Gastroesophageal sphincter (tissue), 4 donors: ENCODE measurements around the gene KIF24. TPM values are rescaled to one million over a fixed set of nuclear protein-coding genes. Genes with fewer than 3 reads are reported as not detected.
A peak's percentile ranks its signal among the peaks of the same experiment; 100 is the strongest.

ENCODE experiments used
- ATAC-seq: fragments of 150-250 bp; one replicate; pipeline ENCODE4 v1.9.1; 2016; ENCODE audit warnings: mild to moderate bottlenecking, moderate library complexity
- H3K27ac ChIP-seq, 4 donors: fragments of 200-600 bp; sonication (generic) in 3 of 4; 1 replicate in 3 of 4; 2 replicates in 1 of 4; pipeline ENCODE4 v1.5.1; 2016 to 2019
- H3K27me3 ChIP-seq: fragments of 200-600 bp; sonication (generic); one replicate; pipeline ENCODE4 v1.5.1; 2019
- H3K36me3 ChIP-seq, 2 donors: fragments of 200-600 bp; sonication (generic); one replicate each; pipeline ENCODE4 v1.5.1; 2019; ENCODE audit warnings: control low read depth in 1 of 2
- H3K4me1 ChIP-seq, 3 donors: fragments of 200-600 bp; sonication (generic); 1 replicate in 2 of 3; 2 replicates in 1 of 3; pipeline ENCODE4 v1.5.1; 2016 to 2019; ENCODE audit warnings: control low read depth in 2 of 3
- H3K4me3 ChIP-seq, 2 donors: fragments of 200-600 bp; sonication (generic); one replicate each; pipeline ENCODE4 v1.5.1; 2019; ENCODE audit warnings: mild to moderate bottlenecking in 1 of 2, moderate library complexity in 1 of 2
- H3K9me3 ChIP-seq, 3 donors: fragments of 200-600 bp; sonication (generic); one replicate each; pipeline ENCODE4 v1.5.1; 2017 to 2019; ENCODE audit warnings: control low read depth in 2 of 3
- EP300 ChIP-seq: sonication (generic); formaldehyde crosslinking; IDR thresholded peaks from one replicate; pipeline ENCODE4 v1.6.1; 2017; ENCODE audit warnings: antibody characterized with exemption, mild to moderate bottlenecking
- POLR2A ChIP-seq, 2 donors: fragments of 450-650 bp; IDR thresholded peaks; one replicate each; pipeline ENCODE4 v1.6.1; 2017; ENCODE audit warnings: antibody characterized with exemption in 2 of 2, mild to moderate bottlenecking in 2 of 2, moderate library complexity in 1 of 2
- POLR2AphosphoS5 ChIP-seq: sonication (generic); formaldehyde crosslinking; IDR thresholded peaks from one replicate; pipeline ENCODE4 v1.6.1; 2017; ENCODE audit warnings: antibody characterized with exemption
- WGBS, 2 donors: methylation state at CpG; one replicate each; pipeline ENCODE4 v1.1.5; 2018; ENCODE audit warnings: low coverage in 1 of 2; 5-methylcytosine and 5-hydroxymethylcytosine counted together
- total RNA-seq, 4 donors: library from RNA; depleted of rRNA; stranded (reverse); fragments of >200 nt; gene quantifications; one replicate each; pipeline ENCODE4 v1.1.0, GENCODE V29; 2016
- TF ChIP-seq, protein P1 (sequence below), 4 experiments: fragments of 200-600 bp in 2 of 4; fragments of 450-650 bp in 2 of 4; sonication (generic) in 1 of 4; IDR thresholded peaks; one replicate each; pipeline ENCODE4 v1.5.1; 2017 to 2019; ENCODE audit warnings: antibody characterized with exemption in 4 of 4, mild to moderate bottlenecking in 2 of 4, moderate library complexity in 2 of 4

Gene KIF24
- total RNA-seq, 4 donors from 2014 or later: 0.54 to 2.2 (median 1.2) TPM

DNA sequence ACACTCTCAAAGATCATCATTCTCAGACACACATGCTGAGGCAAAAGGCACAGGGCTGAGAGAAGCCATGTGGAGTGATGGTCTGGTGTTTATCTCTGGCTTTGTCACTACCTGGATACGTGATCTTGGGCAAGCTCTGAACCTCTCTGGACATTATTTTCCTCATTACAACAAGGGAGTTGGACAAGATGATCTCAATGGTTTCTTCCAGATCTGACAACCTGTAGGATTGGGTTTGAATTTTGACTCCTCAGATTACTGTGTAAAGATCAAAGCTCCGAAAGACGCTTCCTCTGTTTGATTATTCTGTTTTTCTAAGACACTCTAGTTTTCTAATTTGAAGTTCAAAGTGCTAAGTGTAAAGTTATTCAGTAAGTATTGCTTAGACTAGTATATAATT is 20.3 kb upstream of the KIF24 start:
- TF ChIP-seq POLR2AphosphoS5: no peak
- TF ChIP-seq EP300: no peak
- TF ChIP-seq, protein P1, sequence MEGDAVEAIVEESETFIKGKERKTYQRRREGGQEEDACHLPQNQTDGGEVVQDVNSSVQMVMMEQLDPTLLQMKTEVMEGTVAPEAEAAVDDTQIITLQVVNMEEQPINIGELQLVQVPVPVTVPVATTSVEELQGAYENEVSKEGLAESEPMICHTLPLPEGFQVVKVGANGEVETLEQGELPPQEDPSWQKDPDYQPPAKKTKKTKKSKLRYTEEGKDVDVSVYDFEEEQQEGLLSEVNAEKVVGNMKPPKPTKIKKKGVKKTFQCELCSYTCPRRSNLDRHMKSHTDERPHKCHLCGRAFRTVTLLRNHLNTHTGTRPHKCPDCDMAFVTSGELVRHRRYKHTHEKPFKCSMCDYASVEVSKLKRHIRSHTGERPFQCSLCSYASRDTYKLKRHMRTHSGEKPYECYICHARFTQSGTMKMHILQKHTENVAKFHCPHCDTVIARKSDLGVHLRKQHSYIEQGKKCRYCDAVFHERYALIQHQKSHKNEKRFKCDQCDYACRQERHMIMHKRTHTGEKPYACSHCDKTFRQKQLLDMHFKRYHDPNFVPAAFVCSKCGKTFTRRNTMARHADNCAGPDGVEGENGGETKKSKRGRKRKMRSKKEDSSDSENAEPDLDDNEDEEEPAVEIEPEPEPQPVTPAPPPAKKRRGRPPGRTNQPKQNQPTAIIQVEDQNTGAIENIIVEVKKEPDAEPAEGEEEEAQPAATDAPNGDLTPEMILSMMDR (IDR thresholded peaks at IDR 0.05): no peak
- TF ChIP-seq POLR2A (IDR thresholded peaks at IDR 0.05): no peak
- Histone ChIP-seq H3K4me3 (no peak overlapping the region), H3K4me1 (peaks cover 4 to 36% (median 7%) of the 10 kb centered on the region in 3 donors), H3K27me3 (no peaks in the 10 kb centered on the region), H3K9me3 (no peaks in the 10 kb centered on the region), H3K36me3 (peaks cover 0 to 6% of the 10 kb centered on the region in 2 donors), H3K27ac (no peak overlapping the region)
- ATAC-seq: no peak
- WGBS, 2 donors: 92 to 93% methylated on average over 2 to 3 of the region's 3 CpGs

- no peaks in the 10 kb centered on the region for H3K9me3 ChIP-seq
- peaks cover 0 to 21% of the 10 kb centered on the region in 2 donors for H3K36me3 ChIP-seq
- no peak for ATAC-seq
- no peak for TF ChIP-seq POLR2A (IDR thresholded peaks at IDR 0.05)
- TF ChIP-seq, protein P1 (IDR thresholded peaks at IDR 0.05): no peak
- TF ChIP-seq EP300: no peak
- no peak for TF ChIP-seq POLR2AphosphoS5
- H3K27ac ChIP-seq: peak overlapping the region in 2 of 4 donors; percentile 73 to 81
- H3K4me3 ChIP-seq: no peak overlapping the region
- H3K27me3 ChIP-seq: no peaks in the 10 kb centered on the region
- H3K4me1 ChIP-seq: peaks cover 4 to 51% (median 7%) of the 10 kb centered on the region in 3 donors
Measured at GRCh38 chr9:34347800-34348158, 18.7 kb upstream of the KIF24 start.

DNA sequence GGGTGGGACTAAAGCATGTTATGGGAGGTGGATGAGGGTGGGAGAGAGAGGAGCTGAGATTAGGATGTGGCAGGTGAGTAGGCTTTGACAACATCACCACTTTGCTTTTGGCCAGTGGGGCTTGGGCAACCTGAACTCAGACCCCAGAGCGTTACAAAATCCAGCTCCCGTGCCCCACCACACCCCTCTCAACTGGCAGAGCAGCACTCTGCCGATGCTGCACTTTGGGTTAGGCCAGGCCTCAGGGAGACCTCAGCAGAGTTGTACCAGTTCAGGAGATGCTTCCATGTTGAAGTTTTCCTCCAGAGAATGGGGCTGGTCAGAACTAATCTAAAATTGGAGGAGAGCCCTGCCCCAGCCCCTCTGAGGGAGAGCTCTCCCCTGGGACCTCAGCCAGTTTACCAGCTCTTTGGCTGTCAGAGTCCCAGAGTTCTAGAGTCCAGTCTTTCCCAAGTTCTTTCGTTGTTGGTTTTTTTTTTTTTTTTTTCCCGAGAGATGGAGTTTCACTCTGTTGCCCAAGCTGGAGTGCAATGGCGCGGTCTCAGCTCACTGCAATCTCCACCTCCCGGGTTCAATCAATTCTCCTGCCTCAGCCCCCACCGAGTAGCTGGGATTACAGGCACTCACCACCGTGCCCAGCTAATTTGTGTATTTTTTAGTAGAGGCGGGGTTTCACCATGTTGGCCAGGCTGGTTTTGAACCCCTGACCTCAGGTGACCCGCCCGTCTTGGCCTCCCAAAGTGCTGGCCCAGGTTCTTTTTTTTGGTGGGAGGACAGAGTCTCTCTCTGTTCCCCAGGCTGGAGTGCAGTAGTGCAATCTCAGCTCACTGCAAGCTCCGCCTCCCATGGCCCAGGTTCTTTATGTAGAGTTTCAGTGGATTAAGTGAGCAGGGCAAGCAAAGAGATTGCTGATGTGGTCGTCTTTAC is 18.1 kb upstream of the KIF24 start:
- WGBS, 2 donors: 69 to 91% methylated on average over 8 to 11 of the region's 15 CpGs
- Histone ChIP-seq H3K27me3 (no peaks in the 10 kb centered on the region), H3K9me3 (no peaks in the 10 kb centered on the region), H3K27ac (peak overlapping the region in 3 of 4 donors; percentile 65 to 81 (median 73)), H3K4me1 (peaks cover 6 to 57% (median 7%) of the 10 kb centered on the region in 3 donors), H3K36me3 (peaks cover 0 to 26% of the 10 kb centered on the region in 2 donors), H3K4me3 (no peak overlapping the region)
- TF ChIP-seq POLR2A (IDR thresholded peaks at IDR 0.05) (no peak), POLR2AphosphoS5 (no peak), EP300 (no peak)
- TF ChIP-seq, protein P1 (IDR thresholded peaks at IDR 0.05): no peak
- ATAC-seq: no peak

GRCh38 chr9:34343605-34344004 is 14.5 kb upstream of the KIF24 start:
- Histone ChIP-seq H3K9me3 (no peaks in the 10 kb centered on the region), H3K27me3 (no peaks in the 10 kb centered on the region), H3K4me3 (no peak overlapping the region), H3K4me1 (peaks cover 6 to 70% (median 7%) of the 10 kb centered on the region in 3 donors), H3K27ac (peak overlapping the region; percentile 53 to 81 (median 64)), H3K36me3 (peaks cover 0 to 53% of the 10 kb centered on the region in 2 donors)
- 20 to 50% methylated on average over 1 of the region's 1 CpG for WGBS, 2 donors
- TF ChIP-seq EP300 (peak; percentile 28), POLR2AphosphoS5 (peak; percentile 87)
- TF ChIP-seq, protein P1 (IDR thresholded peaks at IDR 0.05): no peak
- ATAC-seq: peak; percentile 16

GRCh38 chr9:34343090-34343489 is 14.0 kb upstream of the KIF24 start:
- peaks cover 6 to 70% (median 7%) of the 10 kb centered on the region in 3 donors for H3K4me1 ChIP-seq
- whole genome bisulfite sequencing, 2 donors: 27 to 72% methylated on average over 3 to 4 of the region's 5 CpGs
- peak; percentile 91 for ATAC-seq
- H3K9me3 ChIP-seq: no peaks in the 10 kb centered on the region
- H3K4me3 ChIP-seq: no peak overlapping the region
- peaks cover 0 to 56% of the 10 kb centered on the region in 2 donors for H3K36me3 ChIP-seq
- TF ChIP-seq EP300 (no peak), POLR2AphosphoS5 (peak; percentile 72)
- H3K27me3 ChIP-seq: no peaks in the 10 kb centered on the region
- peak overlapping the region; percentile 53 to 81 (median 64) for H3K27ac ChIP-seq
